ENCODE data around the gene CPE.

DNA sequence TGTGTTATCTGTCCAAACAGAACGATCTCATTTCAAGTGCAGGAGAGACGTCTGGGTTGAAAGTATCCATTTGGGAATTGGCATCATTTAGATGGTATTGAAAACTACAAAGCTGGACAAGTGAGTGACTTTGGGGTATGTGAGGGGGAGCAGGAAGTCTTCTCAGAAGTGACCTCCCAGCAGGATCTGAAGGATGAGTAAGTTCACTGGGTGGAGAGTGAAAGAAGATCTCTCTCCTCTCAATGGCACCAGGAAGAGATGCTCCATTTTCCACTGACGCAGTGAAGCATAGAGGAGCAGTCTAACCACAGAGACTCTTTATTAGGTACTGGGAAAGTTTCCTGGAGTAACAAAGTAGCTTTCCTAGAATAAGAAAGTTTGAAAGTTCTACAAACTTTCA is 161.0 kb downstream of the CPE start:
- TF ChIP-seq, protein P1, sequence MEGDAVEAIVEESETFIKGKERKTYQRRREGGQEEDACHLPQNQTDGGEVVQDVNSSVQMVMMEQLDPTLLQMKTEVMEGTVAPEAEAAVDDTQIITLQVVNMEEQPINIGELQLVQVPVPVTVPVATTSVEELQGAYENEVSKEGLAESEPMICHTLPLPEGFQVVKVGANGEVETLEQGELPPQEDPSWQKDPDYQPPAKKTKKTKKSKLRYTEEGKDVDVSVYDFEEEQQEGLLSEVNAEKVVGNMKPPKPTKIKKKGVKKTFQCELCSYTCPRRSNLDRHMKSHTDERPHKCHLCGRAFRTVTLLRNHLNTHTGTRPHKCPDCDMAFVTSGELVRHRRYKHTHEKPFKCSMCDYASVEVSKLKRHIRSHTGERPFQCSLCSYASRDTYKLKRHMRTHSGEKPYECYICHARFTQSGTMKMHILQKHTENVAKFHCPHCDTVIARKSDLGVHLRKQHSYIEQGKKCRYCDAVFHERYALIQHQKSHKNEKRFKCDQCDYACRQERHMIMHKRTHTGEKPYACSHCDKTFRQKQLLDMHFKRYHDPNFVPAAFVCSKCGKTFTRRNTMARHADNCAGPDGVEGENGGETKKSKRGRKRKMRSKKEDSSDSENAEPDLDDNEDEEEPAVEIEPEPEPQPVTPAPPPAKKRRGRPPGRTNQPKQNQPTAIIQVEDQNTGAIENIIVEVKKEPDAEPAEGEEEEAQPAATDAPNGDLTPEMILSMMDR (IDR thresholded peaks at IDR 0.05; ENCODE audit: low read depth, low read length, poor library complexity, severe bottlenecking) = no peak
- no peak for TF ChIP-seq EZH2phosphoT487 (IDR thresholded peaks at IDR 0.05; ENCODE audit: borderline replicate concordance, low read length)
